A549 (cell line): ENCODE measurements around the gene INSYN1.

Experiments
- CTCF ChIP-seq: fragments of >200 bp; sonication (Bioruptor Twin); formaldehyde crosslinking; IDR thresholded peaks from 3 replicates; pipeline ENCODE4 v1.5.1; 2016
- ESRRA ChIP-seq: fragments of 150-350 bp; IDR thresholded peaks from 2 replicates; pipeline ENCODE4 v1.6.1; 2014; ENCODE audit warnings: mild to moderate bottlenecking, low read length, borderline replicate concordance
- HES2 ChIP-seq: fragments of >200 bp; sonication (Bioruptor Twin); formaldehyde crosslinking; IDR thresholded peaks from 2 replicates; pipeline ENCODE4 v1.6.1; 2016
- HMGXB4 ChIP-seq: fragments of 250-450 bp; sonication (Bioruptor Pico); IDR thresholded peaks from 2 replicates; pipeline ENCODE4 v1.5.0; 2021; ENCODE audit warnings: mild to moderate bottlenecking, moderate library complexity, borderline replicate concordance
- JUN ChIP-seq, 2 experiments: fragments of >200 bp; sonication (Bioruptor Twin); formaldehyde crosslinking; IDR thresholded peaks; 2 replicates in 1 of 2; 3 replicates in 1 of 2; pipeline ENCODE4 v1.6.1; 2016 to 2017
- KDM1A ChIP-seq: fragments of 200-600 bp; sonication (generic); IDR thresholded peaks from 2 replicates; pipeline ENCODE4 v1.6.1; 2016; ENCODE audit warnings: low read depth, mild to moderate bottlenecking
- MAFK ChIP-seq: fragments of 450-650 bp; IDR thresholded peaks from 2 replicates; pipeline ENCODE4 v1.6.1; 2014; ENCODE audit not compliant: partially characterized antibody
- REST ChIP-seq: fragments of 200-600 bp; sonication (generic); IDR thresholded peaks from 2 replicates; pipeline ENCODE4 v1.6.1; 2016; ENCODE audit warnings: antibody characterized with exemption, mild to moderate bottlenecking, moderate library complexity
- RFX5 ChIP-seq: fragments of 450-650 bp; IDR thresholded peaks from 2 replicates; pipeline ENCODE4 v1.7.1; 2014; ENCODE audit warnings: antibody characterized with exemption, mild to moderate bottlenecking, moderate library complexity
- TF ChIP-seq, protein P1 (sequence below): fragments of >200 bp; sonication (Bioruptor Twin); formaldehyde crosslinking; IDR thresholded peaks from 3 replicates; pipeline ENCODE4 v1.6.1; 2016

DNA sequence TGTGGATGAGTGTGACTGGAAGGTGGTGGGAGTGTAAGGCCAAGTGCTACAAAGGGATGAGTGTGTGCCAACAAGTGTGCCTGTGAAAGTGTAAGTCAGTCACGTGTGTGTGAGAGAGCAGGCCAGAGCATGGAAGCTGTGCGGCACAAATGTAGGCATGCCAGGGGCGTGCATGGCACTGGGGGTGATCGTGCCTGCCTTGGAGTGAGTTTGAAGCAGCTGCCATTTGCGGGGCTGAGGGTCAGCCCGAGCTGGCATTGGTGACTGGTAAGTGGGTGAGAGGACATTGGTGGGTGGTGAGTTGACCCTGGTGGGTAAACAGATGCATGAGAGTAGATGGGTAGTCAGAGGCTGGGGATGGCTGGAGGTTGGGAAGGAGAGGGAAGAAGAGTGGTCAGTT is 44.5 kb downstream of the INSYN1 start:
- TF ChIP-seq RFX5 (no peak), JUN (IDR thresholded peaks at IDR 0.05) (no peak), KDM1A (no peak), HES2 (no peak), MAFK (no peak), HMGXB4 (CRISPR knock-in tag) (no peak), ESRRA (no peak), CTCF (no peak), REST (no peak)
- TF ChIP-seq, protein P1, sequence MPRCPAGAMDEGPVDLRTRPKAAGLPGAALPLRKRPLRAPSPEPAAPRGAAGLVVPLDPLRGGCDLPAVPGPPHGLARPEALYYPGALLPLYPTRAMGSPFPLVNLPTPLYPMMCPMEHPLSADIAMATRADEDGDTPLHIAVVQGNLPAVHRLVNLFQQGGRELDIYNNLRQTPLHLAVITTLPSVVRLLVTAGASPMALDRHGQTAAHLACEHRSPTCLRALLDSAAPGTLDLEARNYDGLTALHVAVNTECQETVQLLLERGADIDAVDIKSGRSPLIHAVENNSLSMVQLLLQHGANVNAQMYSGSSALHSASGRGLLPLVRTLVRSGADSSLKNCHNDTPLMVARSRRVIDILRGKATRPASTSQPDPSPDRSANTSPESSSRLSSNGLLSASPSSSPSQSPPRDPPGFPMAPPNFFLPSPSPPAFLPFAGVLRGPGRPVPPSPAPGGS = no peak
